Measurements from ENCODE around the gene IQCC.

Gene IQCC

DNA sequence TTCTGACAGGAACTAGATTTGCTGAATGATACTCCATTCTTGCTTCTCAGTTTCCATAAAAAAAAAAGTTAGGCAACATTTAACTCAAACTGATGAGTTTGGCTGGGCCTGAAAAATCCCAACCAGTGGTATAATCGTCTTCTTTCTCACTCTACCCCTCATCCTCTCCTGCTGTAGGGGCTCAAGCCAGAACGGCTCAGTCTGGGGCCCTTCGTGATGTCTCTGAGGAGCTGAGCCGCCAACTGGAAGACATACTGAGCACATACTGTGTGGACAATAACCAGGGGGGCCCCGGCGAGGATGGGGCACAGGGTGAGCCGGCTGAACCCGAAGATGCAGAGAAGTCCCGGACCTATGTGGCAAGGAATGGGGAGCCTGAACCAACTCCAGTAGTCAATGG lies 24.4 kb upstream of the IQCC start:
- Histone ChIP-seq H3K27ac (replicated peaks) (peak overlapping the region; percentile 87), H3K27me3 (ENCODE audit: insufficient read depth, poor library complexity, severe bottlenecking) (no peaks in the 10 kb centered on the region), H3K4me3 (replicated peaks; ENCODE audit: insufficient read depth, low read length) (peak overlapping the region; percentile 82)
- no peak for TF ChIP-seq SPI1 (IDR thresholded peaks at IDR 0.05; ENCODE audit: borderline replicate concordance, low read depth)
- TF ChIP-seq, protein P1, sequence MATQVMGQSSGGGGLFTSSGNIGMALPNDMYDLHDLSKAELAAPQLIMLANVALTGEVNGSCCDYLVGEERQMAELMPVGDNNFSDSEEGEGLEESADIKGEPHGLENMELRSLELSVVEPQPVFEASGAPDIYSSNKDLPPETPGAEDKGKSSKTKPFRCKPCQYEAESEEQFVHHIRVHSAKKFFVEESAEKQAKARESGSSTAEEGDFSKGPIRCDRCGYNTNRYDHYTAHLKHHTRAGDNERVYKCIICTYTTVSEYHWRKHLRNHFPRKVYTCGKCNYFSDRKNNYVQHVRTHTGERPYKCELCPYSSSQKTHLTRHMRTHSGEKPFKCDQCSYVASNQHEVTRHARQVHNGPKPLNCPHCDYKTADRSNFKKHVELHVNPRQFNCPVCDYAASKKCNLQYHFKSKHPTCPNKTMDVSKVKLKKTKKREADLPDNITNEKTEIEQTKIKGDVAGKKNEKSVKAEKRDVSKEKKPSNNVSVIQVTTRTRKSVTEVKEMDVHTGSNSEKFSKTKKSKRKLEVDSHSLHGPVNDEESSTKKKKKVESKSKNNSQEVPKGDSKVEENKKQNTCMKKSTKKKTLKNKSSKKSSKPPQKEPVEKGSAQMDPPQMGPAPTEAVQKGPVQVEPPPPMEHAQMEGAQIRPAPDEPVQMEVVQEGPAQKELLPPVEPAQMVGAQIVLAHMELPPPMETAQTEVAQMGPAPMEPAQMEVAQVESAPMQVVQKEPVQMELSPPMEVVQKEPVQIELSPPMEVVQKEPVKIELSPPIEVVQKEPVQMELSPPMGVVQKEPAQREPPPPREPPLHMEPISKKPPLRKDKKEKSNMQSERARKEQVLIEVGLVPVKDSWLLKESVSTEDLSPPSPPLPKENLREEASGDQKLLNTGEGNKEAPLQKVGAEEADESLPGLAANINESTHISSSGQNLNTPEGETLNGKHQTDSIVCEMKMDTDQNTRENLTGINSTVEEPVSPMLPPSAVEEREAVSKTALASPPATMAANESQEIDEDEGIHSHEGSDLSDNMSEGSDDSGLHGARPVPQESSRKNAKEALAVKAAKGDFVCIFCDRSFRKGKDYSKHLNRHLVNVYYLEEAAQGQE (IDR thresholded peaks at IDR 0.05; ENCODE audit: insufficient replicate concordance, low read depth), result no peak
- TF ChIP-seq, protein P2, sequence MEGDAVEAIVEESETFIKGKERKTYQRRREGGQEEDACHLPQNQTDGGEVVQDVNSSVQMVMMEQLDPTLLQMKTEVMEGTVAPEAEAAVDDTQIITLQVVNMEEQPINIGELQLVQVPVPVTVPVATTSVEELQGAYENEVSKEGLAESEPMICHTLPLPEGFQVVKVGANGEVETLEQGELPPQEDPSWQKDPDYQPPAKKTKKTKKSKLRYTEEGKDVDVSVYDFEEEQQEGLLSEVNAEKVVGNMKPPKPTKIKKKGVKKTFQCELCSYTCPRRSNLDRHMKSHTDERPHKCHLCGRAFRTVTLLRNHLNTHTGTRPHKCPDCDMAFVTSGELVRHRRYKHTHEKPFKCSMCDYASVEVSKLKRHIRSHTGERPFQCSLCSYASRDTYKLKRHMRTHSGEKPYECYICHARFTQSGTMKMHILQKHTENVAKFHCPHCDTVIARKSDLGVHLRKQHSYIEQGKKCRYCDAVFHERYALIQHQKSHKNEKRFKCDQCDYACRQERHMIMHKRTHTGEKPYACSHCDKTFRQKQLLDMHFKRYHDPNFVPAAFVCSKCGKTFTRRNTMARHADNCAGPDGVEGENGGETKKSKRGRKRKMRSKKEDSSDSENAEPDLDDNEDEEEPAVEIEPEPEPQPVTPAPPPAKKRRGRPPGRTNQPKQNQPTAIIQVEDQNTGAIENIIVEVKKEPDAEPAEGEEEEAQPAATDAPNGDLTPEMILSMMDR (IDR thresholded peaks at IDR 0.05; ENCODE audit: insufficient read depth, low read length), result no peak
- no peak for DNase-seq (ENCODE audit: low read depth in 1 of 2, low spot score in 1 of 2)

- TF ChIP-seq SPI1 (IDR thresholded peaks at IDR 0.05; ENCODE audit: borderline replicate concordance, low read depth), result no peak
- TF ChIP-seq GABPA (IDR thresholded peaks at IDR 0.05; ENCODE audit: low read depth), result no peak
- TF ChIP-seq, protein P2 (IDR thresholded peaks at IDR 0.05; ENCODE audit: insufficient read depth, low read length), result no peak
- TF ChIP-seq, protein P1 (IDR thresholded peaks at IDR 0.05; ENCODE audit: insufficient replicate concordance, low read depth), result no peak
- no peak for TF ChIP-seq POLR2AphosphoS5 (IDR thresholded peaks at IDR 0.05; ENCODE audit: low read depth)
- Histone ChIP-seq H3K4me3 (replicated peaks; ENCODE audit: insufficient read depth, low read length) (peak overlapping the region; percentile 3), H3K27ac (replicated peaks) (no peak overlapping the region), H3K27me3 (ENCODE audit: insufficient read depth, poor library complexity, severe bottlenecking) (no peaks in the 10 kb centered on the region)
- no peak for DNase-seq (ENCODE audit: low read depth in 1 of 2, low spot score in 1 of 2)
Measured at GRCh38 chr1:32181563-32181962, 23.9 kb upstream of the IQCC start.

GRCh38 chr1:32182060-32182459 lies 23.4 kb upstream of the IQCC start:
- no peak overlapping the region for H3K4me3 ChIP-seq (replicated peaks; ENCODE audit: insufficient read depth, low read length)
- TF ChIP-seq, protein P1 (IDR thresholded peaks at IDR 0.05; ENCODE audit: insufficient replicate concordance, low read depth), result no peak
- TF ChIP-seq, protein P2 (IDR thresholded peaks at IDR 0.05; ENCODE audit: insufficient read depth, low read length), result no peak
- TF ChIP-seq POLR2AphosphoS5 (IDR thresholded peaks at IDR 0.05; ENCODE audit: low read depth), result no peak
- TF ChIP-seq GABPA (IDR thresholded peaks at IDR 0.05; ENCODE audit: low read depth), result no peak
- TF ChIP-seq SPI1 (IDR thresholded peaks at IDR 0.05; ENCODE audit: borderline replicate concordance, low read depth), result no peak

More at GRCh38 chr1:32182060-32182459, 23.4 kb upstream of the IQCC start:
- DNase-seq (ENCODE audit: low read depth in 1 of 2, low spot score in 1 of 2), result no peak
- no peak overlapping the region for H3K27ac ChIP-seq (replicated peaks)
- H3K27me3 ChIP-seq (ENCODE audit: insufficient read depth, poor library complexity, severe bottlenecking), result no peaks in the 10 kb centered on the region

Data from HL-60 (cell line).